SK-N-SH (cell line): Measurements from ENCODE around the gene ALDH1L1. TPM values are rescaled to one million over a fixed set of nuclear protein-coding genes. Genes with fewer than 3 reads are reported as not detected.

Experiments
- CTCF ChIA-PET: fragments of 300-600, 350-600 bp; formaldehyde crosslinking; extraction: SDS; loops from one replicate; lab custom pipeline; 2021; lab: Yijun Ruan, JAX
- POLR2A ChIA-PET: fragments of 350-600 bp; sonication (Branson Sonifier 250); formaldehyde crosslinking; extraction: SDS; loops from one replicate; lab custom pipeline; 2020; ENCODE audit warnings: antibody characterized with exemption, inconsistent platforms; lab: Yijun Ruan, JAX
- DNase-seq: peaks from one replicate; pipeline ENCODE4 v3.0.0; 2012
- H2AFZ ChIP-seq: fragments of 200-600 bp; sonication (generic); 2 replicates; pipeline ENCODE4 v1.8.1; 2016; ENCODE audit warnings: antibody characterized with exemption, mild to moderate bottlenecking, low read depth
- H3F3A ChIP-seq: fragments of 200-600 bp; sonication (generic); replicated peaks from 2 replicates; pipeline ENCODE3; 2016; ENCODE audit warnings: antibody characterized with exemption, mild to moderate bottlenecking; ENCODE audit not compliant: insufficient read depth
- H3K27ac ChIP-seq, 2 experiments: fragments of 200-500 bp in 1 of 2; fragments of 200-600 bp in 1 of 2; sonication (Bioruptor generic) in 1 of 2; sonication (generic), shearing (Covaris generic) in 1 of 2; 2 replicates each; pipeline versions ENCODE4 v1.5.1 to v1.6.1; 2014 to 2016; ENCODE audit warnings: low read depth in 2 of 2, inconsistent platforms in 1 of 2, low read length in 1 of 2, mild to moderate bottlenecking in 1 of 2, mixed read lengths in 1 of 2
- H3K27me3 ChIP-seq: fragments of 200-600 bp; sonication (generic), shearing (Covaris generic); 2 replicates; pipeline ENCODE4 v1.6.1; 2016; ENCODE audit warnings: mixed run types; ENCODE audit not compliant: insufficient read depth
- H3K36me3 ChIP-seq, 2 experiments: fragments of 200-500 bp in 1 of 2; fragments of 200-600 bp in 1 of 2; sonication (Bioruptor generic) in 1 of 2; sonication (generic) in 1 of 2; replicated peaks in 1 of 2; 2 replicates each; pipeline versions ENCODE3 to v1.5.1; 2014 to 2016; ENCODE audit warnings: low read length in 1 of 2, mild to moderate bottlenecking in 1 of 2; ENCODE audit not compliant: insufficient read depth in 2 of 2, control insufficient read depth in 1 of 2
- H3K4me1 ChIP-seq, 2 experiments: fragments of 200-500 bp in 1 of 2; fragments of 200-600 bp in 1 of 2; sonication (Bioruptor generic) in 1 of 2; sonication (generic), shearing (Covaris generic) in 1 of 2; 2 replicates each; pipeline versions ENCODE4 v1.5.1 to v1.6.1; 2014 to 2016; ENCODE audit warnings: low read depth in 1 of 2, low read length in 1 of 2, mixed run types in 1 of 2; ENCODE audit not compliant: insufficient read depth in 2 of 2, control insufficient read depth in 1 of 2
- H3K4me2 ChIP-seq: fragments of 200-600 bp; sonication (generic), shearing (Covaris generic); 2 replicates; pipeline ENCODE4 v1.6.1; 2017; ENCODE audit warnings: mixed run types
- H3K4me3 ChIP-seq, 2 experiments: fragments of 200-500 bp in 1 of 2; fragments of 200-600 bp in 1 of 2; sonication (Bioruptor generic) in 1 of 2; sonication (generic), shearing (Covaris generic) in 1 of 2; 2 replicates each; pipeline versions ENCODE4 v1.5.1 to v1.8.1; 2014 to 2016; ENCODE audit warnings: low read depth in 2 of 2, inconsistent platforms in 1 of 2, low read length in 1 of 2, mild to moderate bottlenecking in 1 of 2, mixed read lengths in 1 of 2, moderate library complexity in 1 of 2
- H3K79me2 ChIP-seq: fragments of 200-600 bp; sonication (generic); 2 replicates; pipeline ENCODE4 v1.8.1; 2017; ENCODE audit warnings: mild to moderate bottlenecking; ENCODE audit not compliant: insufficient read depth
- H3K9ac ChIP-seq: fragments of 200-600 bp; sonication (generic); 2 replicates; pipeline ENCODE4 v1.6.1; 2017; ENCODE audit warnings: mixed run types
- H3K9me2 ChIP-seq: fragments of 200-600 bp; sonication (generic); 2 replicates; pipeline ENCODE4 v1.6.1; 2017; ENCODE audit warnings: mixed run types
- H3K9me3 ChIP-seq: fragments of 200-600 bp; sonication (generic); 2 replicates; pipeline ENCODE4 v1.6.1; 2017; ENCODE audit warnings: mixed run types, mild to moderate bottlenecking, moderate library complexity
- H4K20me1 ChIP-seq: fragments of 200-600 bp; sonication (generic); 2 replicates; pipeline ENCODE4 v1.6.1; 2017; ENCODE audit warnings: mild to moderate bottlenecking, mixed run types; ENCODE audit not compliant: insufficient read depth
- EP300 ChIP-seq, 2 experiments: IDR thresholded peaks; 2 replicates each; pipeline versions ENCODE4 v1.4.0 to v1.6.1; 2012; ENCODE audit warnings: borderline replicate concordance in 1 of 2, low read depth in 1 of 2, low read length in 1 of 2
- FOXJ3 ChIP-seq: sonication (generic); formaldehyde crosslinking; IDR thresholded peaks from 2 replicates; pipeline ENCODE4 v1.5.1; 2020; ENCODE audit warnings: mild to moderate bottlenecking, missing genetic modification reagents
- FOXM1 ChIP-seq: IDR thresholded peaks from 2 replicates; pipeline ENCODE4 v1.4.0; 2012; ENCODE audit warnings: low read depth, mild to moderate bottlenecking
- GABPA ChIP-seq: IDR thresholded peaks from 2 replicates; pipeline ENCODE4 v1.4.0; 2012; ENCODE audit warnings: low read depth, mild to moderate bottlenecking
- GATA2 ChIP-seq: sonication (generic); formaldehyde crosslinking; IDR thresholded peaks from 2 replicates; pipeline ENCODE4 v1.5.0; 2020; ENCODE audit warnings: mild to moderate bottlenecking, missing genetic modification reagents
- IRF3 ChIP-seq: fragments of 150-350 bp; IDR thresholded peaks from 2 replicates; pipeline ENCODE4 v1.6.1; 2016; ENCODE audit warnings: mild to moderate bottlenecking, low read depth, low read length
- JUND ChIP-seq: IDR thresholded peaks from 2 replicates; pipeline ENCODE4 v1.4.0; 2012
- MAX ChIP-seq: IDR thresholded peaks from 2 replicates; pipeline ENCODE4 v1.4.0; 2012; ENCODE audit warnings: low read depth
- MEF2A ChIP-seq: IDR thresholded peaks from 2 replicates; pipeline ENCODE4 v1.4.0; 2012; ENCODE audit warnings: low read depth, borderline replicate concordance
- NFIC ChIP-seq: IDR thresholded peaks from 2 replicates; pipeline ENCODE4 v1.4.0; 2012; ENCODE audit warnings: borderline replicate concordance
- NRF1 ChIP-seq: IDR thresholded peaks from 2 replicates; pipeline ENCODE4 v1.6.1; 2012; ENCODE audit warnings: low read depth, mild to moderate bottlenecking, low read length
- POLR2AphosphoS5 ChIP-seq: IDR thresholded peaks from 2 replicates; pipeline ENCODE4 v1.6.1; 2012; ENCODE audit warnings: low read depth, low read length
- RAD21 ChIP-seq: IDR thresholded peaks from 2 replicates; pipeline ENCODE4 v1.6.1; 2012; ENCODE audit warnings: mild to moderate bottlenecking, low read length
- RCOR1 ChIP-seq: fragments of 150-350 bp; IDR thresholded peaks from 2 replicates; pipeline ENCODE4 v1.6.1; 2017; ENCODE audit warnings: antibody characterized with exemption, low read length
- RXRA ChIP-seq: IDR thresholded peaks from 2 replicates; pipeline ENCODE4 v1.4.0; 2012; ENCODE audit warnings: low read depth, mild to moderate bottlenecking, borderline replicate concordance
- SIN3A ChIP-seq: IDR thresholded peaks from 2 replicates; pipeline ENCODE4 v1.6.1; 2012; ENCODE audit warnings: low read depth, mild to moderate bottlenecking, low read length, moderate library complexity, borderline replicate concordance
- SMC3 ChIP-seq: IDR thresholded peaks from 2 replicates; pipeline ENCODE4 v1.6.1; 2012; ENCODE audit warnings: low read depth, low read length, improper control_type of control experiment
- TCF12 ChIP-seq: IDR thresholded peaks from 2 replicates; pipeline ENCODE4 v1.4.0; 2012
- YY1 ChIP-seq: IDR thresholded peaks from 2 replicates; pipeline ENCODE4 v1.4.0; 2012; ENCODE audit warnings: low read depth, mild to moderate bottlenecking
- ZBTB33 ChIP-seq: IDR thresholded peaks from 2 replicates; pipeline ENCODE4 v1.4.0; 2012; ENCODE audit warnings: low read depth, borderline replicate concordance
- WGBS: methylation state at CpG from one replicate; pipeline ENCODE4 v1.1.6; 2017; ENCODE audit warnings: low lambda C conversion rate; 5-methylcytosine and 5-hydroxymethylcytosine counted together
- polyA plus RNA-seq, 3 experiments: library from polyadenylated mRNA; depleted of rRNA; stranded (reverse); fragments of >200 nt; gene quantifications; 2 replicates each; pipeline ENCODE4 v1.2.3, GENCODE V29; 2012
- TF ChIP-seq, protein P1 (sequence below): fragments of 200-600 bp; sonication (generic); IDR thresholded peaks from 2 replicates; pipeline ENCODE4 v1.6.1; 2017; ENCODE audit warnings: antibody characterized with exemption, mild to moderate bottlenecking, moderate library complexity
- TF ChIP-seq, protein P2 (sequence below): fragments of 150-350 bp; IDR thresholded peaks from 2 replicates; pipeline ENCODE4 v1.6.1; 2017; ENCODE audit warnings: antibody characterized with exemption, low read length, low read depth, borderline replicate concordance
- TF ChIP-seq, protein P3 (sequence below): IDR thresholded peaks from 2 replicates; pipeline ENCODE4 v1.4.0; 2012; ENCODE audit warnings: low read depth, borderline replicate concordance

Gene ALDH1L1
- polyA plus RNA-seq, 1 of the 3 experiments (the other 2 are of a cell fraction): not detected

- Histone ChIP-seq H3K27ac (no peak overlapping the region), H3K4me3 (no peak overlapping the region), H3K4me1 (no peaks in the 10 kb centered on the region), H3K9ac (no peak overlapping the region), H3K9me2 (no peaks in the 10 kb centered on the region)
- POLR2A ChIA-PET: no interaction called here
- 60% methylated on average over 6 of the region's 11 CpGs for WGBS
- TF ChIP-seq MAX (no peak), RCOR1 (no peak), FOXM1 (no peak), RAD21 (no peak)
- TF ChIP-seq, all 33 proteins: peak for 0
- CTCF ChIA-PET: interaction anchor here (2.1 kb wide), 1 partner anchor 16 kb away, joined by 13 read pairs; no protein-coding TSS in a partner anchor
- Histone ChIP-seq H3K36me3 (no peaks in the 10 kb centered on the region), H3K27me3 (no peaks in the 10 kb centered on the region; the same call in 1 of the 2 replicates), H3K9me3 (no peaks in the 10 kb centered on the region), H3F3A (no peaks in the 10 kb centered on the region), H3K4me2 (no peak overlapping the region), H3K79me2 (no peaks in the 10 kb centered on the region), H4K20me1 (no peaks in the 10 kb centered on the region), H2AFZ (no peak overlapping the region)
- DNase-seq: no peak
Measured at GRCh38 chr3:126118591-126118990, 61.8 kb downstream of the ALDH1L1 start.

DNA sequence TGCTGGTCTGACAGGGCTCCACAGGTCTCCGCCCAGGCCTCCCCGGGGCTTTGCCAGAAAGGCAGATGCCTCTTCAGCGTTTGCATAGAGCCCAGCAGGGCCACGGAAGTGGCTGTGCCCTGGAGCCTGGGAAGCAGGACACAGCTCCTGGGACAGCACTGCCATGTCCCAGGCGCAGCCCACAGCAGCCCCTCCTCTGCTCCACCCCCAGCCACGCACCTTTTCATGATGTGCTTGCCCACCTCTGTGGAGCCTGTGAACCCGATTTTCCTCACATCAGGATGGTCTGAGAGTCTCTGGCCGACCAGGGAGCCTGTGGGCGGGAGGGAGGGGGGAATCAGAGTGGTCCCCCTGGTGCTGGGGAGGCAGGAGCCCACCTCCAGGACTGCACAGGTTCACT, 62.6 kb downstream of the ALDH1L1 start:
- DNase-seq: no peak
- Histone ChIP-seq H3K36me3 (no peaks in the 10 kb centered on the region), H3K9ac (no peak overlapping the region), H3F3A (no peaks in the 10 kb centered on the region), H2AFZ (no peak overlapping the region), H3K79me2 (no peaks in the 10 kb centered on the region), H3K27ac (no peak overlapping the region), H3K4me2 (no peak overlapping the region), H3K9me3 (no peaks in the 10 kb centered on the region), H3K4me1 (no peaks in the 10 kb centered on the region), H3K9me2 (no peaks in the 10 kb centered on the region), H4K20me1 (no peaks in the 10 kb centered on the region), H3K4me3 (no peak overlapping the region), H3K27me3 (no peaks in the 10 kb centered on the region; the same call in 1 of the 2 replicates)
- TF ChIP-seq GATA2 (CRISPR knock-in tag) (no peak), FOXJ3 (CRISPR knock-in tag) (no peak), POLR2AphosphoS5 (no peak), SIN3A (no peak), IRF3 (no peak), SMC3 (no peak), YY1 (no peak), MEF2A (no peak), RXRA (no peak), JUND (no peak), NRF1 (no peak), EP300 (IDR thresholded peaks at IDR 0.05; ENCODE audit: borderline replicate concordance in 1 of 2, low read depth in 1 of 2, low read length in 1 of 2) (no peak), RCOR1 (no peak), TCF12 (no peak), NFIC (no peak), ZBTB33 (no peak), GABPA (no peak)
- TF ChIP-seq, protein P1, sequence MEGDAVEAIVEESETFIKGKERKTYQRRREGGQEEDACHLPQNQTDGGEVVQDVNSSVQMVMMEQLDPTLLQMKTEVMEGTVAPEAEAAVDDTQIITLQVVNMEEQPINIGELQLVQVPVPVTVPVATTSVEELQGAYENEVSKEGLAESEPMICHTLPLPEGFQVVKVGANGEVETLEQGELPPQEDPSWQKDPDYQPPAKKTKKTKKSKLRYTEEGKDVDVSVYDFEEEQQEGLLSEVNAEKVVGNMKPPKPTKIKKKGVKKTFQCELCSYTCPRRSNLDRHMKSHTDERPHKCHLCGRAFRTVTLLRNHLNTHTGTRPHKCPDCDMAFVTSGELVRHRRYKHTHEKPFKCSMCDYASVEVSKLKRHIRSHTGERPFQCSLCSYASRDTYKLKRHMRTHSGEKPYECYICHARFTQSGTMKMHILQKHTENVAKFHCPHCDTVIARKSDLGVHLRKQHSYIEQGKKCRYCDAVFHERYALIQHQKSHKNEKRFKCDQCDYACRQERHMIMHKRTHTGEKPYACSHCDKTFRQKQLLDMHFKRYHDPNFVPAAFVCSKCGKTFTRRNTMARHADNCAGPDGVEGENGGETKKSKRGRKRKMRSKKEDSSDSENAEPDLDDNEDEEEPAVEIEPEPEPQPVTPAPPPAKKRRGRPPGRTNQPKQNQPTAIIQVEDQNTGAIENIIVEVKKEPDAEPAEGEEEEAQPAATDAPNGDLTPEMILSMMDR: no peak
- TF ChIP-seq, protein P2, sequence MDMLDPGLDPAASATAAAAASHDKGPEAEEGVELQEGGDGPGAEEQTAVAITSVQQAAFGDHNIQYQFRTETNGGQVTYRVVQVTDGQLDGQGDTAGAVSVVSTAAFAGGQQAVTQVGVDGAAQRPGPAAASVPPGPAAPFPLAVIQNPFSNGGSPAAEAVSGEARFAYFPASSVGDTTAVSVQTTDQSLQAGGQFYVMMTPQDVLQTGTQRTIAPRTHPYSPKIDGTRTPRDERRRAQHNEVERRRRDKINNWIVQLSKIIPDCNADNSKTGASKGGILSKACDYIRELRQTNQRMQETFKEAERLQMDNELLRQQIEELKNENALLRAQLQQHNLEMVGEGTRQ: no peak
- TF ChIP-seq, protein P3, sequence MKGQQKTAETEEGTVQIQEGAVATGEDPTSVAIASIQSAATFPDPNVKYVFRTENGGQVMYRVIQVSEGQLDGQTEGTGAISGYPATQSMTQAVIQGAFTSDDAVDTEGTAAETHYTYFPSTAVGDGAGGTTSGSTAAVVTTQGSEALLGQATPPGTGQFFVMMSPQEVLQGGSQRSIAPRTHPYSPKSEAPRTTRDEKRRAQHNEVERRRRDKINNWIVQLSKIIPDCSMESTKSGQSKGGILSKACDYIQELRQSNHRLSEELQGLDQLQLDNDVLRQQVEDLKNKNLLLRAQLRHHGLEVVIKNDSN: no peak
- CTCF ChIA-PET: interaction anchor here (2.1 kb wide), 1 partner anchor 17 kb away, joined by 13 read pairs; no protein-coding TSS in a partner anchor
- 20% methylated on average over 5 of the region's 9 CpGs for WGBS
- POLR2A ChIA-PET: no interaction called here
